HFFc6 (cell line): ENCODE data around the gene DLX2. TPM values are rescaled to one million over a fixed set of nuclear protein-coding genes. Genes with fewer than 3 reads are reported as not detected.

ENCODE experiments used
- DNase-seq: peaks from one replicate; pipeline ENCODE4 v3.0.0-alpha.2; 2018
- H3K27ac Mint-ChIP-seq: 2 replicates; pipeline ENCODE4 v1.8.0; 2020; ENCODE audit warnings: mild to moderate bottlenecking, mixed read lengths
- H3K27me3 Mint-ChIP-seq: 2 replicates; pipeline ENCODE4 v1.8.0; 2021; ENCODE audit warnings: mild to moderate bottlenecking, moderate library complexity, mixed read lengths; ENCODE audit not compliant: insufficient read depth
- H3K36me3 Mint-ChIP-seq: 2 replicates; pipeline ENCODE4 v1.8.0; 2021; ENCODE audit warnings: low read depth, mixed read lengths
- H3K4me1 Mint-ChIP-seq: 2 replicates; pipeline ENCODE4 v1.8.0; 2020; ENCODE audit warnings: low read depth, mixed read lengths
- H3K4me3 Mint-ChIP-seq: 2 replicates; pipeline ENCODE4 v1.8.0; 2020; ENCODE audit warnings: mild to moderate bottlenecking, moderate library complexity, mixed read lengths
- H3K9me3 Mint-ChIP-seq: 2 replicates; pipeline ENCODE4 v1.8.0; 2020; ENCODE audit warnings: mild to moderate bottlenecking, mixed read lengths
- total RNA-seq, 6 experiments: library from RNA; stranded (reverse); fragmentation: NEBNext Ultra II Directional; extraction: Animal tissue kit (Norgen Biotek cat#: 25700); gene quantifications; 2 replicates in 1 of 6; 3 replicates in 5 of 6; pipeline ENCODE4 v1.2.3, GENCODE V29; 2021
- TF ChIP-seq, protein P1 (sequence below): fragments of 200-600 bp; sonication (generic); IDR thresholded peaks from 2 replicates; pipeline ENCODE4 v1.5.0; 2021; ENCODE audit warnings: antibody characterized with exemption, mild to moderate bottlenecking

The DLX2 gene
- total RNA-seq, 6 experiments from 2014 or later = 8.8 to 12.6 (median 9.5) TPM

DNA sequence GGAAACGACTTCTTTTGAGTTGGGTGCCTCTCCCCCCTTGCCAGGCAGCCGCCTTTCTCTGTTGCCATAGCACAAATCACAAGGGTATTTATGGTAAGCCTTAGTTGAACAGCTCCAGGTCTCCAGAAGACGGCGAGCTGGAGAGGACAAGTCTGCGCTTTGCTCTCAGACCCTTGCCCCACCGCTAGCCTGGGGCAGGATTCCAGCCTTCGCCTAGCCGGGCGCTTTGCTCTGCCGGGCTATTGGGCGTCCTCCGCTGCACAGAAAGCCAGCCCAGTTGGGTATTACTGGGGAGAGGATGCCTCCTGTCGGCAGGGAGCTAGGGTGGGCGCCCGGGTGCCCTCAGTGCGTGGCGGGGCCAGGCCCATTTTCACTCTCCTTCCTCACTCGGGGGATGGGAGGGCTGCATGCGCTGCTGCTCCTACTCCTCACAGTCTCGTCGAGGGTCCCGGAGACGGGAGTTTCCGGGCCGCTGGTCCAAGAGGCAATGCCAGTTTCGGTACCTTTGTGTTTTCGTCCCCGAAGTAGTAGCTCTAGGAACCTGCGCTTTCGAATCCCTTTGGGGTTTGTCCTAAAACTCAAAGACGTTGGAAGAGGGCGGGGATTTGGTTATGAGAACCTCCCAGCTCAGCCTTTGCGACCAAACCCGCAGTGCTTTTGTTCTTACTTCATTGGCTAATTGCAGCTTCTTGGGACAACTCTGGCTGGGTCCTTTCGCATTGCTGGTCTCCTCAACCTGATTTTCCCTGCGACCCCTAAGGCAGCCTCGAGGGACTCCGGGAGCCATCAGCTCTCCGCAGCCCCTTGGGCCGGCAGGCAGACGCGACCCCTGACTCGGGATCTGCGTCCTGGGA lies 3.6 kb upstream of the DLX2 start:
- Mint-ChIP-seq H3K27ac (peak overlapping the region; percentile 77), H3K9me3 (no peaks in the 10 kb centered on the region), H3K4me1 (peaks cover 33% of the 10 kb centered on the region), H3K4me3 (peak overlapping the region; percentile 92), H3K36me3 (0 out of 2 replicates have a peak, but pooled peaks cover 4% of the 10 kb centered on the region), H3K27me3 (no peaks in the 10 kb centered on the region)
- TF ChIP-seq, protein P1, sequence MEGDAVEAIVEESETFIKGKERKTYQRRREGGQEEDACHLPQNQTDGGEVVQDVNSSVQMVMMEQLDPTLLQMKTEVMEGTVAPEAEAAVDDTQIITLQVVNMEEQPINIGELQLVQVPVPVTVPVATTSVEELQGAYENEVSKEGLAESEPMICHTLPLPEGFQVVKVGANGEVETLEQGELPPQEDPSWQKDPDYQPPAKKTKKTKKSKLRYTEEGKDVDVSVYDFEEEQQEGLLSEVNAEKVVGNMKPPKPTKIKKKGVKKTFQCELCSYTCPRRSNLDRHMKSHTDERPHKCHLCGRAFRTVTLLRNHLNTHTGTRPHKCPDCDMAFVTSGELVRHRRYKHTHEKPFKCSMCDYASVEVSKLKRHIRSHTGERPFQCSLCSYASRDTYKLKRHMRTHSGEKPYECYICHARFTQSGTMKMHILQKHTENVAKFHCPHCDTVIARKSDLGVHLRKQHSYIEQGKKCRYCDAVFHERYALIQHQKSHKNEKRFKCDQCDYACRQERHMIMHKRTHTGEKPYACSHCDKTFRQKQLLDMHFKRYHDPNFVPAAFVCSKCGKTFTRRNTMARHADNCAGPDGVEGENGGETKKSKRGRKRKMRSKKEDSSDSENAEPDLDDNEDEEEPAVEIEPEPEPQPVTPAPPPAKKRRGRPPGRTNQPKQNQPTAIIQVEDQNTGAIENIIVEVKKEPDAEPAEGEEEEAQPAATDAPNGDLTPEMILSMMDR = peak; percentile 81
- peak; percentile 60 for DNase-seq

- peaks cover 9% of the 10 kb centered on the region; the same call in 1 of the 2 replicates for H3K36me3 Mint-ChIP-seq
- no peak for DNase-seq
- H3K4me1 Mint-ChIP-seq = peaks cover 33% of the 10 kb centered on the region
- peak overlapping the region; percentile 77 for H3K27ac Mint-ChIP-seq
- no peaks in the 10 kb centered on the region for H3K27me3 Mint-ChIP-seq
- TF ChIP-seq, protein P1 = no peak
- H3K4me3 Mint-ChIP-seq = peak overlapping the region; percentile 92
- no peaks in the 10 kb centered on the region for H3K9me3 Mint-ChIP-seq
Measured at GRCh38 chr2:172105471-172106107, 2.9 kb upstream of the DLX2 start.

- Mint-ChIP-seq H3K4me3 (peak overlapping the region; percentile 95), H3K27me3 (no peaks in the 10 kb centered on the region), H3K4me1 (peaks cover 43% of the 10 kb centered on the region), H3K9me3 (no peaks in the 10 kb centered on the region), H3K36me3 (peaks cover 9% of the 10 kb centered on the region; the same call in 1 of the 2 replicates), H3K27ac (peak overlapping the region; percentile 25; the same call in 1 of the 2 replicates)
- peak; percentile 80 for DNase-seq
- TF ChIP-seq, protein P1 = peak; percentile 98
Measured at GRCh38 chr2:172103471-172104272, 972 bp upstream of the DLX2 start.

DNA sequence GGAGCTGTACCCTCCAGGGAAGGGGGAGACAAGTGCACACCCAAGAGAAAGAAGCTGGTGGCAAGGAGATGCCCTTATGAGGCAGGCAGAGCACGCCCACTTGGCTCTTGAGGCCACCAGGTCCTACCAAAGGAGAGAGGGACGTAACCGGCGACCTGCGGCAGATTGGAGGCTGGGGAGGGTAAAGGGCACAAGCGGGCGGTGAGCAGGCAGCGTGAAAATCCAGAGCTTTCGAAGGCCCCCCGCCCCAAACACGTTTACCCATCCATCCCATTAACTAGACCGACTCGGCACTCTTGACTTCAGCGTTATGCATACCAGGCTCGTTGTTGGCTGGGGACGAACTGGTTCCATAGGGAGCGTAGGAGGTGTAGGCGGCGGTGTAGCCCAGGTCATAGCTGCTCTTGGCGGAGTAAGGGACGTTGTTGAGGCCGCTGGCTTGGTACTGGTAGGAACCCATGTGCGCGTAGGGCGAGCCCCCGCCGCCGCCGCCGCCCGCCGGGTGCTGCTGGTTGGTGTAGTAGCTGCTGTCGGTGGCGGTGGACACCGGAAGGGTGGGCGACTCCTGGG lies 794 bp downstream of the DLX2 start:
- TF ChIP-seq, protein P1 = no peak
- Mint-ChIP-seq H3K9me3 (no peaks in the 10 kb centered on the region), H3K27ac (peak overlapping the region; percentile 90), H3K4me3 (peak overlapping the region; percentile 95), H3K27me3 (peaks cover 5% of the 10 kb centered on the region; the same call in 1 of the 2 replicates), H3K4me1 (peaks cover 61% of the 10 kb centered on the region), H3K36me3 (peaks cover 9% of the 10 kb centered on the region; the same call in 1 of the 2 replicates)
- DNase-seq = no peak
